GM21381 (cell line): Measurements from ENCODE around the gene NFYA.
A peak's percentile ranks its signal among the peaks of the same experiment; 100 is the strongest.

Source experiments
- ATAC-seq: cut with Tn5 transposase; IDR thresholded peaks from one replicate; pipeline ENCODE4 v1.9.1; 2021; ENCODE audit warnings: mild to moderate bottlenecking, moderate library complexity; ENCODE audit not compliant: unreplicated experiment

The NFYA gene

DNA sequence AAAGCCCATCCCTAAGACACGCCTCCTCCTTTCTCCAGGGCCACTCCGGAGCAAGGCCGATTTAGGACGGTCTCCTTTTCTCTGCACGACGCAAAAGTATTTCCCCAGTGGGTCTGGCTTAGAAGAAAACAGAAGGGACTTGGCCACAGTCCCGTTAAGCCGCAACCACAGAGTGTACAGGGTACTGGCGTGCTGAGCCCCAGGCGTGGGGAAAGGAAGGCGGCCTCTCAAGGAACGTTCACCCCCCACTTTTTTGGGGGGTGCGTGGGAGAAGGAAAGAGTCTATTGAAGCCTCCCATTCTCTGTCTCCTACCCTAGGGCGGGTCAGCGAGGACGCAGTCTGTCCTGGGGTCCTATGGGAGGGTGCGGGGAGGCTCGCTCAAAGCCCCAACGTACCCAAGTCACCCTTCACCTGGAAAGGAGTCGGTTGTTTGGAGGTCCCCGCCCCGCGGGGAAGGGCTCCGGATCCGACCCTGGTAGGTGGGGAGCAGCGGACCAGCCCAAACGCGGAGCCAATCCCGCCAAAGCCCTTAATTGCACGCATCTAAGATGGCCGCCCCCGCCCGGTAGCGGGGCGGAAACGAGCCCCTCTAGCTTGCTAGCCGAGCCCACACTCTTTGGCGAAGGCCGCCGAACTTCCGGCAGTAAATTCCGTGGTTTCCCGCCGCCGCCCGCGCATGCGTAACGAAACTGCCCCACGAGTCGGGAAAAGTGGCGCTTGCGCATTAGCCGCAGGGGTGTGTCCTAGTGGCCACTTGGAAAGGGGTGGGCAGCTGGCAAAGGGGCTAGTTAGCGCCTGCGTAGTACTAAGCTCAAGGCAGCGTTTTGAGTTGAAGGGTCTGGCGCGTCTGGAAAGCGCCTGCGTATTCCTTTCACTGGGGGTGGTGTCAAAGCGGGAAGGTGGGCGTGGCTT lies 595 bp upstream of the NFYA start, which contains the start of gene OARD1:
TSS of gene OARD1 (minus strand) at position 434 of the 913 bp plus-strand sequence. CDS start 722 bp downstream, outside the sequence.
- peak; percentile 60 for ATAC-seq

DNA sequence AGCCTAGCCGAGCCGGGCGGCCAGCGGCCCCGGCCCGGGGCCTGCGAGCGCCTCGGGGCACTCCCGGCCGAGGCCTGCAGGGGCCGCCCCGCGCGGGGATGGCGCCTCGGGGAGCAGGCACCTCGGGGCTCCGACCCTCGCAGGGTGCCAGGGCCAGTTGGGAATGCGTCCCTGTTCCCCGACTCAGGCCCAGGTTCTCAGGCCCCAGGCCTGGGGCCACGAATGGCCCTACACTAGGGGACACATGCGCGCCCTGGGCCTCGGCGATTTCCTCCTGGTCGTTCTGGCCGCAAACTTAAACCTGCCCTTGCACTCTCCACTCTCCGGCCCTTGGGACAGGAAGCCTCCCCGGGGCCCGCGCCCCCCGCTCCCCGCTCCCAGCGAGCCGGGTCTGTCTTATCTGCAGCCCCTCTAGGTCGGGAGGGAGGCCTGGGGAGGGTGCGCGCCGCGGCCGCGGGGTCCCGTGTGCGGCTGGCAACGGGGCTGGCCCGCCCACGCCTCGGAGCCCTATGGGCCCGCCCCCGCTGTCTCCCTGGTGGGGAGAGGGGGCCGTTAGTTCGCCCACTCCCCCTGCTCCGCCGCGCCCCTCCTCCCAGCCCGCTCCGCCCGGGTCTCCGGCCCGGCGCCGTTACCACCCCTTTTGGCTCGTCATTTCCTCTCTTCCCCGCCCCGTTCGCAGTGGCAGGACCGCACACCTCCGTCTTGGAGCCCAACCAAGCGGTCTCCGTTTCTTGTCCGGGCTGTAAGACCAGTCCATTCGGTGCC lies 611 bp downstream of the NFYA start:
- peak; percentile 25 for ATAC-seq

GRCh38 chr6:41073968-41074691 lies 1.4 kb downstream of the NFYA start:
- ATAC-seq = no peak

DNA sequence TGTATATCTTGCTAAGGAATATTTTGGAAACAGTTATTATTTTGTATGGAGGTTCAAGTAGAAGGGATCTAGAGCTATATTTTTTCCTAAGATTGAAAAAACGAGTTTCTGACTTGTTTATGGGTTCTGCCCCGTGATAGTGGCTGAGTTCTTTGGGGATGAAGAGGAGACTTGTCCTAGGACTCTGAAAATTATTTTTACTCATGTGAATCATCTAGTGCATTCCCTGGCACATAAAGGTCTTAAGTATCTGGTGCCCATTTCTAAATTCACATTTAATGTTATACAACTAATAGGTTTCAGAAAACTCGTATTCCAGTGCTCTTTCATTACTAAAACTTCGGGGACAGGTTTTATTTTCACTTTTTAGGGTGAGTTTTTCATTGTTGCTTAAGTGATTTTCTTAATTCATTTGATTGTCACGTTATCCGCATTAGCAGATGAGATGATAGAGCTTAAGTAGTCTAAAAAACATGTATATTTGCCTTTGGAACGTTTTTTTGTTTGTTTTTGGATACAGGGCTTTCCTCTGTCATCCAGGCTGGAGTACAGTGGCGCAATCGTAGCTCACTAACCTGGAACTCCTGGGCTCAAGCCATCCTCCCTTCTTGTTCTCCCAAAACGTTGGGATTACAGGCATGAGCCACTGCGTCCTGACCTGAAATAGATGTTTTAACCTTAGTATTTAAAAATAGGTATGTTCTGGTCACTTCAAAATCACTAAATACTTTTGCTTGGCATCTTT lies 2.1 kb downstream of the NFYA start:
- no peak for ATAC-seq

DNA sequence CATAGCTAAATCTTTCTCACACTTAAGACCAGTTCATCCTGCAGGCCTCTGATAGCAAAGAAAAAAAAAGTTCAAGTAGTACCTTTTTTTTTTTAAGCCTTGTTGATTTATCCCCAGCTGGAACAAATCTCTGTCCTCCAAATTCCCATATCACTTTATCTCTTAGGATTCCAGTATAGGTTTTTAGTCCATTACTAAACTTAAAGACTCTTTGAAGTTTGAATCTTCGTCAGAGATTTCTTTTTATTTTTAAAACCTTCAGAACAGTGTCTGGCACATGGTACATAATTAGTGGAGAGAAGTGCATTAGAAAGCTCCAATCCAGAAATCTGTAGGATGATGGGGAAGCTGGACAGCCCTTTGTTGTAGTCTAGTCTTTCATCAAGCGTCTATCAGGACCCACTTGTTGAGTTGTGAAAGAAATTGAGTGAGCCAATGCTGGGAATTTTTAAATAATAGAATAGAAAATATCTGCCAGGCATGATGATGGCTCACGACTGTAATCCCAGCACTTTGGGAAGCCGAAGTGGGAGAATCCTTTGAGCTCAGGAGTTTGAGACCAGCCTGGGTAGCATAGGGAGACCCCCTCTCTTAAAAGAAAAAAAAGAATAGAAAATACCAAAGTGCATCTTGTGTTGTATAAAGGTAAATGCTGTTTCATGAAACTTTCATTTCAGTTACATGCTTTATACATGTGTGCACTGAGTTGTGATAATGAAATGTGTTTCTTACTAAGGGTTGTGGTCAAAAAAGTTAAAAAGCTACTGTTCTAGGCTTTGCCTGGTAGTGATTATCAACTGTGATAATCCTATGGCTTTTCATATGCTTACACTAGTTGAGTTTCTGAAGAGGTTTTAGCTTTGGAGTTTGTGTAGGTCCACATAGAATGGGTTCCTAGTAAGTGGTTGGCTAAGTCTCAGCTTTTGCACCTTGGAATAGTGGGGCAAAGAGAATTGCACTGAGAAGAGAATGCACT lies 3.2 kb downstream of the NFYA start:
- no peak for ATAC-seq

DNA sequence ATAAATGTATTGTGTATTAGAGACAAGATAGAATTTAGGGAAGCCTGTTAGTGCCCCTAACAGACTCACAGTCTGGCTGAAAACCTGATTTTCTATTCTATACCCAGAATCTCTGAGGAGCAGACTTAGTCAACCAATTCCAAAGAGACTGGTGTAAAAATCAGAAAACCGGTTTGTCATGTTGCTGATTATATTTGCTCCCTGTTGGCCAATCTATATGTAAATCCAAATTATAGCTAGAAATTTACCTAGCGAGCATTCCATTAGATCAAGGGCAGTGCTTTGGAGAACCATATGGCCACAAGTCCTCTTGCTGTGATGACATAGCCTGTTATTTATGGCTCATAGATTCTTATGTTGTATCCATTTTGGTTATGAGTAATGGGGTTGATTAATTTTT lies 4.8 kb downstream of the NFYA start:
- no peak for ATAC-seq

- ATAC-seq = no peak
These were observed 5.3 kb downstream of the NFYA start for GRCh38 chr6:41078101-41078500.

- no peak for ATAC-seq
These were observed 6.3 kb downstream of the NFYA start for GRCh38 chr6:41079080-41079479.

- no peak for ATAC-seq
These were observed 7.8 kb downstream of the NFYA start for GRCh38 chr6:41080621-41081020.

- no peak for ATAC-seq
These were observed 10.3 kb downstream of the NFYA start for GRCh38 chr6:41083072-41083471.

DNA sequence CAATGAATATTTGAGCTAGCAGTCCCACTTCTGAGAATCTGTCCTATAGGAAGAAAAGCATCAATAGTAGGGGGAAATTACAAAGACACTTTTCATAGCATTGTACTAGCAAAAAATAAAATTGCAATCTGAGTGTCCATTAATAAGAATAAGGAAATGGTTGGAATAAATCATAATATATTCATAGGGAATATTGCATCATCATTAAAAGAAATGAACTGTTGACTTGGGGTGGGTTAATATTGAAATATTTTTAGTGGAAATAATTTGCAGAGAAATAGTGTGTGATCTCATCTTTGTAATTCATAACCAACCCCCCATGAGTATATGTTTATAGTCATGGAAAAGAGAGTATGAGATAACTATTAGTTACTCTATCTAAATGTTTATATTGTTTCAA lies 12.4 kb downstream of the NFYA start:
- no peak for ATAC-seq

DNA sequence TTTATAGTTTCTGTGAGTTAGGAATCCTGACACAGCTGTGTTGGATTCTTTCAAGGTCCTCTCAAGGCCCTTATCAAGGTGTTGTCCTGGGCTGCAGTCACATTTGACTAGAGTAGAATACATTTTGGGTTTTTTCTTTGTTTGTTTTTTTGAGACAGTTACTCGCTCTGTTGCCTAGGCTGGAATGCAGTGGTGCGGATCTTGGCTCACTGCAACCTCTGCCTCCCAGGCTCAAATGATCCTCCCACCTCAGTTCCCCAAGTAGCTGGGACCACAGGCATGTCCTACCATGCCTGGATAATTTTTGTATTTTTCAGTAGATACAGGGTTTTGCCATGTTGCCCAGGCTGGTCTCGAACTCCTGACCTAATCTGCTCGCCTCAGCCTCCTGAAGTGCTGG lies 15.7 kb downstream of the NFYA start:
- no peak for ATAC-seq

- no peak for ATAC-seq
These were observed 18.3 kb downstream of the NFYA start for GRCh38 chr6:41090841-41091761.

GRCh38 chr6:41092421-41093140 lies 19.8 kb downstream of the NFYA start:
- ATAC-seq = no peak

- no peak for ATAC-seq
These were observed 21.0 kb downstream of the NFYA start for GRCh38 chr6:41093729-41094128.

- no peak for ATAC-seq
These were observed 24.8 kb downstream of the NFYA start for GRCh38 chr6:41097467-41098090.

- ATAC-seq = no peak
These were observed 25.6 kb downstream of the NFYA start for GRCh38 chr6:41098366-41098765.
